ENCODE results near the gene KIAA1210. TPM values are rescaled to one million over a fixed set of nuclear protein-coding genes. Genes with fewer than 3 reads are reported as not detected.

Gene KIAA1210
- total RNA-seq, 4 donors from 2014 or later: not detected

DNA sequence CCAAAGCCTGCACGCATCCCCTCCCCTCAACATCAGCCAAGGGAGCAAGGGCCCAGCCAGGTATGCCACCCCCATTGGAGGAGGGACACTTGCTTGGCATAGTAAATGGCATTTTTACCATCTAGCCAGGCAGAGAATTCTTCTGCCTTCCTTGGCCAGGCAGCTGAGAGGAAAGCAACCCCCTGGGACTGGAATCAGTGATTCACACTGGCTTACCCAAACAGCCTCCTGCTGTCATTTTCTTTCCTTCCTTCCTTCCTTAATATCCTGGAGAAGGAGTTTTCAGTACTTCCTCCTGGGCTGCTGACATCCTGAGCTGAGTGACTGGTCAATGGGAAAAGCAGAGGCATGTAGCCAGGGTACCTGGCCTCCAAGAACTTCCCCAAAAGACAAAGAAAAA lies 28.6 kb upstream of the KIAA1210 start:
- TF ChIP-seq POLR2A (IDR thresholded peaks at IDR 0.05): no peak
- no peak for TF ChIP-seq CTCF (IDR thresholded peaks at IDR 0.05 in 4 of 5, conservative IDR thresholded peaks at IDR 0.05 in 1 of 5)
- Histone ChIP-seq H3K27me3 (no peaks in the 10 kb centered on the region), H3K4me3 (no peak overlapping the region), H3K36me3 (no peaks in the 10 kb centered on the region), H3K9me3 (no peaks in the 10 kb centered on the region), H3K4me1 (no peaks in the 10 kb centered on the region), H3K27ac (no peak overlapping the region)
- ATAC-seq: no peak
- intact Hi-C loops (cut with DNase I; ENCODE audit: low total_unique reads) (no loop called here), in situ Hi-C loops (cut with MboI; ENCODE audit: low sequenced_read_pairs in 4 of 4) (no loop called here)
- no peak for DNase-seq

DNA sequence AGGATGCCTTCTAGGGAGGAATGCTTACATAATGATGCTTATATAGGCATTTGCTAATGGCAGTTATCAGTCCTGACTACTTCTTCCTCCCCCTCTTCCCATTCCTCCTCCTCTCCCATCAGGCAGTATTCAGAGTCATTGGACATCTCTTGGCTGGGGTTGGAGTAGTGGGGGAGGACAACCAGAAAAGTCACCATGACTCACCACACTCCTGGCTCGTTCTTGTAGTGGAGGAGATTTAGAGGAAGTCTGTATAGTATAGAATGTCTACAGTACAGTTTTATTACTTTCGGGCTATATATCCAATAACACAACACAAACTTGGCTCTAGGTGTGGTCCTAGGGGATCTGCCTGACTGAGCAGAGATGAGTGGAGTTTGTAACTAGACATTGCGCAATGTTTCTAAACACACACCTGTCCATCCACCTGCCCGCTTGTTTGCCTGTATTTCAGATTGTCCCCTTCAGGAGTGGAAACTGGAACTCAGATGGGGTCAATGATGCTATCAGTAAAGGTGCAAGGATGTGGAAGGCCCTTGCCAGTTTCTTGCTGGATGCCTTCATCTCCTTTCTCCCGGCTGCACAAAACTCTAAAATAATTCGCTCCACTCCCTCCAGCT lies 27.9 kb upstream of the KIAA1210 start:
- no peak overlapping the region for H3K4me3 ChIP-seq
- DNase-seq (no peak), ATAC-seq (no peak)
- H3K9me3 ChIP-seq: no peaks in the 10 kb centered on the region
- intact Hi-C loops (cut with DNase I; ENCODE audit: low total_unique reads) (no loop called here), in situ Hi-C loops (cut with MboI; ENCODE audit: low sequenced_read_pairs in 4 of 4) (no loop called here)
- H3K36me3 ChIP-seq: no peaks in the 10 kb centered on the region
- H3K27ac ChIP-seq: no peak overlapping the region
- TF ChIP-seq POLR2A (IDR thresholded peaks at IDR 0.05) (no peak), CTCF (IDR thresholded peaks at IDR 0.05 in 4 of 5, conservative IDR thresholded peaks at IDR 0.05 in 1 of 5) (no peak)
- no peaks in the 10 kb centered on the region for H3K4me1 ChIP-seq
- no peaks in the 10 kb centered on the region for H3K27me3 ChIP-seq

DNA sequence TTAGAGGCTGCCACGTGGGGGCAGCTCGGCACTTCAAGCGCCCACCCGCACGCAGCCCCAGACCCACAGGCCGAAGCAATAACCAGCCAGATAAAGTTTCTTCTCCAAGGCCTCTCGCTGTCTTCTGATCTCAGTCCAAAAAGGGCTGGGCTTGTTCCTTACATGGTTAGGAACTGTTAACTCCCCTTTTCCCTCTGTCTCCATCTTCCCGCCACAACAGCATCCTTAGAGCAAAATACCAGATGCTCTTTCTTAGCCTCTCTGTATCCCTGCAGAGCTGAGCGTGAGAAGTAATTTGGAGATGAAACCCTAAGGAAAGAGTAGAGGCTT lies 23.4 kb upstream of the KIAA1210 start:
- H3K4me1 ChIP-seq: no peaks in the 10 kb centered on the region
- in situ Hi-C loops (cut with MboI; ENCODE audit: low sequenced_read_pairs in 4 of 4): no loop called here
- no peaks in the 10 kb centered on the region for H3K9me3 ChIP-seq
- no peak overlapping the region for H3K27ac ChIP-seq
- H3K27me3 ChIP-seq: no peaks in the 10 kb centered on the region
- intact Hi-C loops (cut with DNase I; ENCODE audit: low total_unique reads): no loop called here
- TF ChIP-seq CTCF (IDR thresholded peaks at IDR 0.05 in 4 of 5, conservative IDR thresholded peaks at IDR 0.05 in 1 of 5) (no peak), POLR2A (IDR thresholded peaks at IDR 0.05) (no peak)
- ATAC-seq (no peak), DNase-seq (no peak)
- no peak overlapping the region for H3K4me3 ChIP-seq
- no peaks in the 10 kb centered on the region for H3K36me3 ChIP-seq

DNA sequence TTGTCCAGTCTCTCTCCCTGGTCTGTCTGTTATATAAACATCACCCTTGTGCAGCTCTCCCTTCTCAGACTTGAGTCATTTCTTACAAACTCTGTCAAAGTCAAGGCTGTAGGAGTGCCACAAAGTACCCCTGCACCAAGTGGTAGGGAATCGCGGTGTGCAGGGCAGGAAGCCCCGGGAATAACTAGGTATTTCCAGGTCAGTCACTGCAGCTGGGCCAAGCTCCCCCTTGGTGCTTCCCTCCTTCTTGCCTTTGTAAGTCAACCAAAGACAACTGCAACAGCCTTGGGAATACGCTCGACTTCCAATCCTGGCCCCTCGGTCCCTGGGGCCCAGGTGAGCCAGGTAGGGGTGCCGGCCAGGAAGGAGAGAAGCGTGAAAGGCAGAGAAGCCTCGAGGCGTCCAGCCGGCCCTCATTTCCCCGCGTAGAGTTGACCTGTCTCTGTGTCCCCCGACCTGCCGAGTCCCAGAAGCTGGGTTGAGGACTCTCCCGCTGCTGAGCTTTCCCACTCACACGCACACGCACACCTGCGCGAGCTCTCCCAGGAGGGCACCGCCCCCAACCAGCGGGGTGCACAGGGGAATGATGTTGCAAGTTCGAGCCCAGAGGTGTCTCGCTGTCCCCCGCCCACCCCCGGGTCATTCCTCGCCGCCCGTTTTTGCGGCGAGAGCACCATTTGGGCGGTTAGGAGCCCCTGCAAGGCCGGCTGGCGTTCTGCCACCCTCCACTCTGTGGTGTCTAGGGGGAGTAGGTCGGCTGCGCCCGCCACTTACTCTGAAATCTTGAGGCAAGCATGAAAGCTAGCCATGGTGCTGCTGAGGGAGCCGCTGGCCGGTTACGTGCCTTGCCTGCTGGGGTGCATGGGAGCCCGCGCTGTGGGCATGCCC lies 22.8 kb upstream of the KIAA1210 start:
- Histone ChIP-seq H3K27ac (no peak overlapping the region), H3K9me3 (no peaks in the 10 kb centered on the region), H3K27me3 (no peaks in the 10 kb centered on the region), H3K36me3 (no peaks in the 10 kb centered on the region), H3K4me1 (no peaks in the 10 kb centered on the region), H3K4me3 (no peak overlapping the region)
- DNase-seq (no peak), ATAC-seq (no peak)
- TF ChIP-seq CTCF (IDR thresholded peaks at IDR 0.05 in 4 of 5, conservative IDR thresholded peaks at IDR 0.05 in 1 of 5): no peak
- no peak for TF ChIP-seq POLR2A (IDR thresholded peaks at IDR 0.05)
- intact Hi-C loops (cut with DNase I; ENCODE audit: low total_unique reads) (no loop called here), in situ Hi-C loops (cut with MboI; ENCODE audit: low sequenced_read_pairs in 4 of 4) (no loop called here)

Data from gastrocnemius medialis (tissue), 4 donors.